PC-3 (cell line): ENCODE measurements around the gene SCN2B.

Experiments
- CTCF ChIP-seq: fragments of 300-600 bp; sonication (generic); conservative IDR thresholded peaks from 2 replicates; pipeline ENCODE4 v1.5.1; 2017; ENCODE audit warnings: antibody characterized with exemption, low read depth, mild to moderate bottlenecking, low read length
- EZH2 ChIP-seq: fragments of 300-600 bp; sonication (generic); IDR thresholded peaks from one replicate; pipeline ENCODE4 v1.6.1; 2017; ENCODE audit warnings: antibody characterized with exemption, mild to moderate bottlenecking, low read length; ENCODE audit not compliant: unreplicated experiment
- EZH2phosphoT487 ChIP-seq: fragments of 300-600 bp; sonication (generic); IDR thresholded peaks from 2 replicates; pipeline ENCODE4 v1.6.1; 2018; ENCODE audit warnings: mild to moderate bottlenecking, antibody characterized with exemption, low read length, borderline replicate concordance

- TF ChIP-seq CTCF (no peak), EZH2 (no peak), EZH2phosphoT487 (no peak)
Observed at GRCh38 chr11:118147502-118147901, 28.9 kb downstream of the SCN2B start.
